Chondrocyte (in vitro differentiated cells): ENCODE results near the gene KCNQ1. TPM values are rescaled to one million over a fixed set of nuclear protein-coding genes. Genes with fewer than 3 reads are reported as not detected.

ENCODE experiments used
- DNase-seq: peaks from one replicate; pipeline ENCODE4 v3.0.0; 2021; ENCODE audit warnings: mixed read lengths, low spot score
- H3K27ac Mint-ChIP-seq: one replicate; pipeline ENCODE4 v1.8.0; 2021; ENCODE audit warnings: mild to moderate bottlenecking, moderate library complexity, mixed read lengths; ENCODE audit not compliant: unreplicated experiment
- H3K27me3 Mint-ChIP-seq: 2 replicates; pipeline ENCODE4 v1.8.0; 2021; ENCODE audit warnings: low read depth, mixed read lengths
- H3K36me3 Mint-ChIP-seq: 2 replicates; pipeline ENCODE4 v1.8.0; 2021; ENCODE audit warnings: low read depth, mixed read lengths
- H3K4me1 Mint-ChIP-seq: 2 replicates; pipeline ENCODE4 v1.8.0; 2021; ENCODE audit warnings: low read depth, mild to moderate bottlenecking, mixed read lengths
- H3K4me3 Mint-ChIP-seq: one replicate; pipeline ENCODE4 v1.8.0; 2021; ENCODE audit warnings: mild to moderate bottlenecking, moderate library complexity, mixed read lengths; ENCODE audit not compliant: unreplicated experiment
- H3K9me3 Mint-ChIP-seq: 2 replicates; pipeline ENCODE4 v1.8.0; 2021; ENCODE audit warnings: low read depth, mixed read lengths
- total RNA-seq: library from RNA; stranded (reverse); gene quantifications from 3 replicates; pipeline ENCODE4 v1.2.1, GENCODE V29; 2021
- TF ChIP-seq, protein P1 (sequence below): fragments of 200-600 bp; sonication (generic); IDR thresholded peaks from 2 replicates; pipeline ENCODE4 v1.5.0; 2021; ENCODE audit warnings: antibody characterized with exemption, mild to moderate bottlenecking, moderate library complexity

KCNQ1 gene
- total RNA-seq, 1 donor from 2014 or later, result not detected

DNA sequence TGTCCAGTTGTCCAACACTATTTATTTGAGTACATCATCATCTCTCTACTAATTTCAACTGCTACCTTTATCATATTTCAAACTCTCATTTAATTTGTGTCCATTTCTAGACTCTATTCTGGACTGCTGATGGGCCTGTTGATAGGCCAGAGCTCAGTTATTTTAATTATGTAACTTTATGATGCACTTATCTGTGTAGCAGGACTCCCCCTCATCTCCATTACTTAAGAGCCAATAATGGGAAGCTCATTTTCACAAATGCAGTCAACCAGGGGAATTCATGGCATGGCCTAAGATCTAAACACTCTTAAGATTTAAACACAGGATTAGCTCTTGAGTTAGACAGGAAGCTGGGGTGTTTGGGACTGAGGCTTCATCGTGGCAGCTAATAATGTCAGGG, 233.6 kb downstream of the KCNQ1 start:
- H3K4me1 Mint-ChIP-seq, result peaks cover 28% of the 10 kb centered on the region
- no peak for DNase-seq
- H3K4me3 Mint-ChIP-seq, result no peak overlapping the region

GRCh38 chr11:2679011-2679676, 234.3 kb downstream of the KCNQ1 start:
- Mint-ChIP-seq H3K27me3 (no peaks in the 10 kb centered on the region), H3K9me3 (no peaks in the 10 kb centered on the region), H3K4me3 (no peak overlapping the region), H3K36me3 (no peaks in the 10 kb centered on the region), H3K27ac (no peak overlapping the region), H3K4me1 (peaks cover 22% of the 10 kb centered on the region)
- TF ChIP-seq, protein P1, sequence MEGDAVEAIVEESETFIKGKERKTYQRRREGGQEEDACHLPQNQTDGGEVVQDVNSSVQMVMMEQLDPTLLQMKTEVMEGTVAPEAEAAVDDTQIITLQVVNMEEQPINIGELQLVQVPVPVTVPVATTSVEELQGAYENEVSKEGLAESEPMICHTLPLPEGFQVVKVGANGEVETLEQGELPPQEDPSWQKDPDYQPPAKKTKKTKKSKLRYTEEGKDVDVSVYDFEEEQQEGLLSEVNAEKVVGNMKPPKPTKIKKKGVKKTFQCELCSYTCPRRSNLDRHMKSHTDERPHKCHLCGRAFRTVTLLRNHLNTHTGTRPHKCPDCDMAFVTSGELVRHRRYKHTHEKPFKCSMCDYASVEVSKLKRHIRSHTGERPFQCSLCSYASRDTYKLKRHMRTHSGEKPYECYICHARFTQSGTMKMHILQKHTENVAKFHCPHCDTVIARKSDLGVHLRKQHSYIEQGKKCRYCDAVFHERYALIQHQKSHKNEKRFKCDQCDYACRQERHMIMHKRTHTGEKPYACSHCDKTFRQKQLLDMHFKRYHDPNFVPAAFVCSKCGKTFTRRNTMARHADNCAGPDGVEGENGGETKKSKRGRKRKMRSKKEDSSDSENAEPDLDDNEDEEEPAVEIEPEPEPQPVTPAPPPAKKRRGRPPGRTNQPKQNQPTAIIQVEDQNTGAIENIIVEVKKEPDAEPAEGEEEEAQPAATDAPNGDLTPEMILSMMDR, result no peak
- DNase-seq, result no peak

More for the DNA sequence above, 233.6 kb downstream of the KCNQ1 start:
- no peaks in the 10 kb centered on the region for H3K27me3 Mint-ChIP-seq
- no peak overlapping the region for H3K27ac Mint-ChIP-seq
- no peaks in the 10 kb centered on the region for H3K9me3 Mint-ChIP-seq
- TF ChIP-seq, protein P1, result no peak
- no peaks in the 10 kb centered on the region for H3K36me3 Mint-ChIP-seq

DNA sequence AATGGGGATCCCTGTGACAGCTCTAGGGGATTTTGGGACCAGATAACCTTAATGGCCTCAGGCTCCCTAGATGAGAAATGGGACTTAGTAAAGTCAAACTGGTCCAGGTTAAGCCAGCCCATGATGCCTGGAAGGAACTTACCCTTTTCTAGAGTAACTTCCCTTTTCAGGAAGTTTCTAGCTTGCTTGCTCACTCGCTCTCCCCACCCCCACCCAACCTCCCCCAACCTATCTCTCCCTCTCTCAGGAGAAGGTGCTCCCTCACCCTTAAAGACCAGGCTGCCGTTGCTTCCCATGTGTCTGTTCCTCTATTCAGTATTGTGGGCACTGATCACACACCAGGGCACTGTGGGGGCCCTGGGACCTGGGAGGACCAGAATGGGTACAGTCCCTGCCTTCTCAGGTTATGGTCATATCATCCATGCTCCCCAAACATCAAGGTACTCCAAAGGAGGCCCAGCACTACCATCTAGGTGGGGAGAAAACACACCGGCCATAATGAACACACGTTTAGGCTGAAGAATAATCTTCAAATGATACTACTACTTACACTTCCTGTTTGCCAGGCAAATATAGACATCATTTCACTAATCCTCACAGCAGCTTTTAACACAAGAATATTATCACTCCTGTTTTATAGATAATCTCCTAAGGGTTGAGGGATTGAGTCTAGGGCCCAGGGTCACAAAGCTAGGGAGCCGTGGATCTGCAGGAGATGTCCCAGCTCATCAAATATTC, 236.8 kb downstream of the KCNQ1 start:
- Mint-ChIP-seq H3K4me1 (peaks cover 2% of the 10 kb centered on the region), H3K4me3 (no peak overlapping the region), H3K27ac (no peak overlapping the region), H3K36me3 (no peaks in the 10 kb centered on the region), H3K9me3 (no peaks in the 10 kb centered on the region), H3K27me3 (no peaks in the 10 kb centered on the region)
- TF ChIP-seq, protein P1, result no peak
- no peak for DNase-seq

DNA sequence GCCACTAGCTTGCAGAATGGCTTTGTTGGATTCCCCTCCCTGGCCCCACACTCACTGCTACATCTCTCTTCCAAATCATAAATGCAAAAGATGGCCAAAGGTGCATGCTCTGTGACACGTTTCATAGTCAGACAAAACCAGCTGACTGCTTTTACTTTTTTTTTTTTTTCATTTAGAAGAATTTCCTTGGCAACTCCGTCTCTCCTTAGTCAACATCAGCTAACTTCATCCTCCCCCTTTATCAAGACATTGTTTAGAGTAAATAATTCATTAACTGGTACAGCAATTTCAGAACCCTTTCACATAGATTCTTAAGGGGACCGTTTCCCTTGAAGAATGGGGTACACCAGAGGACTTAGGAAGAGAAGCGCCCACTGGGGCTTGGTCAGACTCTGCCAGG, 239.0 kb downstream of the KCNQ1 start:
- no peak for DNase-seq
- Mint-ChIP-seq H3K4me3 (no peak overlapping the region), H3K36me3 (no peaks in the 10 kb centered on the region), H3K27me3 (no peaks in the 10 kb centered on the region), H3K9me3 (no peaks in the 10 kb centered on the region), H3K27ac (no peak overlapping the region), H3K4me1 (no peaks in the 10 kb centered on the region)
- TF ChIP-seq, protein P1, result no peak

- no peaks in the 10 kb centered on the region for H3K36me3 Mint-ChIP-seq
- H3K27ac Mint-ChIP-seq, result no peak overlapping the region
- no peaks in the 10 kb centered on the region for H3K9me3 Mint-ChIP-seq
- no peaks in the 10 kb centered on the region for H3K4me1 Mint-ChIP-seq
- H3K4me3 Mint-ChIP-seq, result no peak overlapping the region
- TF ChIP-seq, protein P1, result no peak
- DNase-seq, result peak; percentile 37
- no peaks in the 10 kb centered on the region for H3K27me3 Mint-ChIP-seq
These were observed 239.8 kb downstream of the KCNQ1 start for GRCh38 chr11:2684581-2684980.
